GM19467 (cell line): Measurements from ENCODE around the gene EPHB1.

Source experiments
- ATAC-seq: cut with Tn5 transposase; IDR thresholded peaks from one replicate; pipeline ENCODE4 v1.9.1; 2021; ENCODE audit warnings: mild to moderate bottlenecking, moderate library complexity; ENCODE audit not compliant: unreplicated experiment

Gene EPHB1

GRCh38 chr3:134904776-134905646, 110.0 kb downstream of the EPHB1 start:
- peak; percentile 19 for ATAC-seq

- ATAC-seq = no peak
Observed at GRCh38 chr3:134905647-134905935, 110.5 kb downstream of the EPHB1 start.

- ATAC-seq = no peak
Observed at GRCh38 chr3:134908271-134908670, 113.2 kb downstream of the EPHB1 start.

GRCh38 chr3:134910026-134910425, 115.0 kb downstream of the EPHB1 start:
- no peak for ATAC-seq

GRCh38 chr3:134911586-134912548, 116.8 kb downstream of the EPHB1 start:
- no peak for ATAC-seq

- no peak for ATAC-seq
Observed at GRCh38 chr3:134916276-134916961, 121.4 kb downstream of the EPHB1 start.

- no peak for ATAC-seq
Observed at GRCh38 chr3:134917631-134918030, 122.6 kb downstream of the EPHB1 start.

- ATAC-seq = peak; percentile 93
Observed at GRCh38 chr3:134918441-134918840, 123.4 kb downstream of the EPHB1 start.

GRCh38 chr3:134922101-134922500, 127.0 kb downstream of the EPHB1 start:
- no peak for ATAC-seq

- no peak for ATAC-seq
Observed at GRCh38 chr3:134922866-134923265, 127.8 kb downstream of the EPHB1 start.

GRCh38 chr3:134923286-134923685, 128.2 kb downstream of the EPHB1 start:
- ATAC-seq = no peak

- ATAC-seq = no peak
Observed at GRCh38 chr3:134927599-134927998, 132.5 kb downstream of the EPHB1 start.

- ATAC-seq = no peak
Observed at GRCh38 chr3:134928392-134928791, 133.3 kb downstream of the EPHB1 start.

GRCh38 chr3:134928819-134929218, 133.8 kb downstream of the EPHB1 start:
- no peak for ATAC-seq

GRCh38 chr3:134929976-134930375, 134.9 kb downstream of the EPHB1 start:
- ATAC-seq = no peak

GRCh38 chr3:134931045-134931785, 136.2 kb downstream of the EPHB1 start:
- ATAC-seq = no peak

- no peak for ATAC-seq
Observed at GRCh38 chr3:134932035-134932434, 137.0 kb downstream of the EPHB1 start.

- ATAC-seq = no peak
Observed at GRCh38 chr3:134933997-134934396, 138.9 kb downstream of the EPHB1 start.

GRCh38 chr3:134934933-134935332, 139.9 kb downstream of the EPHB1 start:
- no peak for ATAC-seq

- no peak for ATAC-seq
Observed at GRCh38 chr3:134937256-134938028, 142.4 kb downstream of the EPHB1 start.
